Gastrocnemius medialis (tissue), 4 donors: ENCODE results near the gene ARHGEF7.

Experiments used
- CTCF ChIP-seq, 5 experiments: fragments of 450-650 bp in 3 of 5; fragments of 200-600 bp in 2 of 5; sonication (generic) in 2 of 5; IDR thresholded peaks in 4 of 5; conservative IDR thresholded peaks in 1 of 5; 1 replicate in 4 of 5; 2 replicates in 1 of 5; pipeline ENCODE4 v1.5.1; 2016 to 2019; ENCODE audit warnings: antibody characterized with exemption in 5 of 5, mild to moderate bottlenecking in 3 of 5, moderate library complexity in 3 of 5
- POLR2A ChIP-seq, 2 donors: fragments of 450-650 bp; IDR thresholded peaks; one replicate each; pipeline ENCODE4 v1.6.1; 2017; ENCODE audit warnings: antibody characterized with exemption in 2 of 2, mild to moderate bottlenecking in 2 of 2, moderate library complexity in 2 of 2

- TF ChIP-seq CTCF (IDR thresholded peaks at IDR 0.05 in 4 of 5, conservative IDR thresholded peaks at IDR 0.05 in 1 of 5): no peak
- TF ChIP-seq POLR2A (IDR thresholded peaks at IDR 0.05): no peak
Observed at GRCh38 chr13:111159362-111160320, 44.5 kb downstream of the ARHGEF7 start.
